HG02623 (cell line): ENCODE data around the gene TXNDC15.
A peak's percentile ranks its signal among the peaks of the same experiment; 100 is the strongest.
"Not testable (repeated sequence)": the region's sequence is repeated elsewhere in the genome, so short reads cannot be mapped to it uniquely, and the experiment has no call there.

Experiments
- ATAC-seq: cut with Tn5 transposase; IDR thresholded peaks from one replicate; pipeline ENCODE4 v1.9.1; 2021; ENCODE audit warnings: moderate library complexity; ENCODE audit not compliant: unreplicated experiment

The TXNDC15 gene

GRCh38 chr5:134874831-134875655 is 872 bp downstream of the TXNDC15 start:
- peak; percentile 24 for ATAC-seq

GRCh38 chr5:134877159-134877558 is 3.0 kb downstream of the TXNDC15 start:
- ATAC-seq, result no peak

- no peak for ATAC-seq
Observed at GRCh38 chr5:134878403-134878802, 4.2 kb downstream of the TXNDC15 start.

- ATAC-seq, result no peak
Observed at GRCh38 chr5:134879456-134879855, 5.3 kb downstream of the TXNDC15 start.

GRCh38 chr5:134880937-134881336 is 6.8 kb downstream of the TXNDC15 start:
- not testable (repeated sequence) for ATAC-seq

GRCh38 chr5:134881711-134882110 is 7.5 kb downstream of the TXNDC15 start:
- not testable (repeated sequence) for ATAC-seq

GRCh38 chr5:134887593-134888159 is 13.5 kb downstream of the TXNDC15 start:
- ATAC-seq, result no peak

GRCh38 chr5:134889335-134889734 is 15.2 kb downstream of the TXNDC15 start:
- ATAC-seq, result no peak

- no peak for ATAC-seq
Observed at GRCh38 chr5:134891473-134891872, 17.3 kb downstream of the TXNDC15 start.

GRCh38 chr5:134892282-134892681 is 18.1 kb downstream of the TXNDC15 start:
- ATAC-seq, result no peak

GRCh38 chr5:134892926-134893325 is 18.8 kb downstream of the TXNDC15 start:
- no peak for ATAC-seq

GRCh38 chr5:134893748-134894505 is 19.8 kb downstream of the TXNDC15 start:
- no peak for ATAC-seq

GRCh38 chr5:134902071-134902801 is 28.1 kb downstream of the TXNDC15 start:
- no peak for ATAC-seq

GRCh38 chr5:134904610-134905245 is 30.6 kb downstream of the TXNDC15 start, which contains the start of gene PCBD2:
Gene PCBD2, plus strand, starts transcription at chr5:134905131. Its CDS starts 9 bp downstream, at chr5:134905140.
- peak; percentile 72 for ATAC-seq

- peak; percentile 22 for ATAC-seq
Observed at GRCh38 chr5:134905246-134905996, 31.2 kb downstream of the TXNDC15 start.

GRCh38 chr5:134906811-134907210 is 32.6 kb downstream of the TXNDC15 start:
- no peak for ATAC-seq

GRCh38 chr5:134910752-134911151 is 36.6 kb downstream of the TXNDC15 start:
- ATAC-seq, result not testable (repeated sequence)

- no peak for ATAC-seq
Observed at GRCh38 chr5:134911285-134912206, 37.4 kb downstream of the TXNDC15 start.

GRCh38 chr5:134913254-134913653 is 39.1 kb downstream of the TXNDC15 start:
- no peak for ATAC-seq
